ENCODE data around the gene TBR1. TPM values are rescaled to one million over a fixed set of nuclear protein-coding genes. Genes with fewer than 3 reads are reported as not detected.

TBR1 gene
- total and polyA plus RNA-seq, 10 of the 15 experiments (the other 5 are each of a cell fraction or from before 2014, with no cell fraction given): 0.01 TPM; not detected in 9

- TF ChIP-seq USF1 (IDR thresholded peaks at IDR 0.05; ENCODE audit: borderline replicate concordance, extremely low read length, insufficient read depth, low read depth, low read length): no peak
- no peak for TF ChIP-seq RFX5 (IDR thresholded peaks at IDR 0.05; ENCODE audit: low read depth, low read length)
- no peak for TF ChIP-seq RUNX3 (IDR thresholded peaks at IDR 0.05; ENCODE audit: low read length)
- no peak for TF ChIP-seq YBX1 (IDR thresholded peaks at IDR 0.05)
Observed at GRCh38 chr2:161406316-161406715, 9.8 kb upstream of the TBR1 start (continued).

- in situ Hi-C loops (cut with MboI): no loop called here
- TF ChIP-seq SKIL (IDR thresholded peaks at IDR 0.05; ENCODE audit: low read depth, poor library complexity, severe bottlenecking) (no peak), SMAD5 (IDR thresholded peaks at IDR 0.05; ENCODE audit: low read depth) (no peak), RB1 (IDR thresholded peaks at IDR 0.05; ENCODE audit: borderline replicate concordance) (no peak), ZBTB40 (IDR thresholded peaks at IDR 0.05; ENCODE audit: borderline replicate concordance) (no peak), SIN3A (IDR thresholded peaks at IDR 0.05; ENCODE audit: low read depth, low read length) (no peak), YBX1 (IDR thresholded peaks at IDR 0.05) (no peak), ZNF384 (IDR thresholded peaks at IDR 0.05; ENCODE audit: borderline replicate concordance, low read depth, low read length) (no peak), CTCF (IDR thresholded peaks at IDR 0.05 in 2 of 3, conservative IDR thresholded peaks at IDR 0.05 in 1 of 3; ENCODE audit: control insufficient read depth in 2 of 3, extremely low read depth in 1 of 3, insufficient read depth in 1 of 3, low read depth in 3 of 3, low read length in 3 of 3) (no peak), SMAD1 (IDR thresholded peaks at IDR 0.05; ENCODE audit: low read depth, partially characterized antibody) (no peak), ZNF622 (IDR thresholded peaks at IDR 0.05) (no peak), ESRRA (IDR thresholded peaks at IDR 0.05; ENCODE audit: low read length) (no peak), FOS (IDR thresholded peaks at IDR 0.05; ENCODE audit: borderline replicate concordance, extremely low read depth, insufficient read length) (no peak)
Observed at GRCh38 chr2:161407597-161407996, 8.5 kb upstream of the TBR1 start.

More at GRCh38 chr2:161407597-161407996, 8.5 kb upstream of the TBR1 start:
- ChIA-PET CTCF (no interaction called here), RAD21 (ENCODE audit: unreplicated experiment) (no interaction called here), SMC1A (ENCODE audit: uncharacterized antibody, unreplicated experiment) (no interaction called here), POLR2A (no interaction called here)
- Histone ChIP-seq H3K36me3 (ENCODE audit: control insufficient read depth in 2 of 2, insufficient read depth in 2 of 2, low read length in 1 of 2) (no peaks in the 10 kb centered on the region; a peak in 2 of 4 replicates), H3K4me3 (no peak overlapping the region), H3K4me2 (ENCODE audit: control insufficient read depth, insufficient read depth) (no peak overlapping the region), H3K4me1 (ENCODE audit: control insufficient read depth, insufficient read depth, low read length) (no peaks in the 10 kb centered on the region), H3K9me3 (replicated peaks; ENCODE audit: control insufficient read depth, insufficient read depth, low read length) (no peaks in the 10 kb centered on the region), H4K20me1 (ENCODE audit: control insufficient read depth, insufficient read depth) (no peaks in the 10 kb centered on the region), H2AFZ (ENCODE audit: control insufficient read depth, low read depth, low read length) (no peak overlapping the region), H3K79me2 (ENCODE audit: control insufficient read depth, insufficient read depth, low read length) (no peaks in the 10 kb centered on the region), H3K27ac (ENCODE audit: control insufficient read depth, insufficient read depth) (no peak overlapping the region), H3K27me3 (replicated peaks in 1 of 2; ENCODE audit: control insufficient read depth in 2 of 2, insufficient read depth in 2 of 2, low read length in 1 of 2) (no peaks in the 10 kb centered on the region), H3K9ac (ENCODE audit: control insufficient read depth, insufficient read depth, low read length) (no peak overlapping the region)
- WGBS (ENCODE audit: insufficient coverage, insufficient replicate concordance, low lambda C conversion rate, missing lambda C conversion rate): 93% methylated on average over 2 of the region's 2 CpGs
- no TSS peak for BruUV-seq (replicated peaks)
- no peak for ATAC-seq
- intact Hi-C loops (cut with micrococcal nuclease; ENCODE audit: unreplicated experiment): no loop called here
- DNase-seq (ENCODE audit: low read depth, low spot score): no peak
- FAIRE-seq: no peak

All from GM12878 (cell line).